ENCODE data around the gene GABRA5.

DNA sequence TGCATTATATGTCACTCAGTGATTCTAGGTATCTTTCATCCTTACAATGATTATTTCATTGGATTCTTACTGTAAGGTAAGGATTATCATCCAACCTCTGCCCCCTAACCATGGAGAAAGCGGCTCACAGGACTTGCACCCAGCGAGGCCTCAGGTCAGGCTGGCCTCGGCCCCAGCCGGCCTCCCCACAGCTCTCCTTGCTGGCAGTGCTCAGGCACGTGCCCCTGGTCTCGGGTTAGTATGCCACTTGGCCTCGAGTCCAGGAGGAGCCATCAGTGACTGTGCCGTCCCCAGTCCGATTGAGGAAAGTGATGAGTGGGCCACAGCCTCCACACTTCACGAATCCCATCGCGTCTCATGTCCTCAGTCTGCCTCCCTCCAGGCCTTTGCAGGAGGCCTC, 68.5 kb downstream of the GABRA5 start:
- TF ChIP-seq, protein P1, sequence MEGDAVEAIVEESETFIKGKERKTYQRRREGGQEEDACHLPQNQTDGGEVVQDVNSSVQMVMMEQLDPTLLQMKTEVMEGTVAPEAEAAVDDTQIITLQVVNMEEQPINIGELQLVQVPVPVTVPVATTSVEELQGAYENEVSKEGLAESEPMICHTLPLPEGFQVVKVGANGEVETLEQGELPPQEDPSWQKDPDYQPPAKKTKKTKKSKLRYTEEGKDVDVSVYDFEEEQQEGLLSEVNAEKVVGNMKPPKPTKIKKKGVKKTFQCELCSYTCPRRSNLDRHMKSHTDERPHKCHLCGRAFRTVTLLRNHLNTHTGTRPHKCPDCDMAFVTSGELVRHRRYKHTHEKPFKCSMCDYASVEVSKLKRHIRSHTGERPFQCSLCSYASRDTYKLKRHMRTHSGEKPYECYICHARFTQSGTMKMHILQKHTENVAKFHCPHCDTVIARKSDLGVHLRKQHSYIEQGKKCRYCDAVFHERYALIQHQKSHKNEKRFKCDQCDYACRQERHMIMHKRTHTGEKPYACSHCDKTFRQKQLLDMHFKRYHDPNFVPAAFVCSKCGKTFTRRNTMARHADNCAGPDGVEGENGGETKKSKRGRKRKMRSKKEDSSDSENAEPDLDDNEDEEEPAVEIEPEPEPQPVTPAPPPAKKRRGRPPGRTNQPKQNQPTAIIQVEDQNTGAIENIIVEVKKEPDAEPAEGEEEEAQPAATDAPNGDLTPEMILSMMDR (conservative IDR thresholded peaks at IDR 0.05; ENCODE audit: low read depth, low read length) = no peak
- TF ChIP-seq, protein P2, sequence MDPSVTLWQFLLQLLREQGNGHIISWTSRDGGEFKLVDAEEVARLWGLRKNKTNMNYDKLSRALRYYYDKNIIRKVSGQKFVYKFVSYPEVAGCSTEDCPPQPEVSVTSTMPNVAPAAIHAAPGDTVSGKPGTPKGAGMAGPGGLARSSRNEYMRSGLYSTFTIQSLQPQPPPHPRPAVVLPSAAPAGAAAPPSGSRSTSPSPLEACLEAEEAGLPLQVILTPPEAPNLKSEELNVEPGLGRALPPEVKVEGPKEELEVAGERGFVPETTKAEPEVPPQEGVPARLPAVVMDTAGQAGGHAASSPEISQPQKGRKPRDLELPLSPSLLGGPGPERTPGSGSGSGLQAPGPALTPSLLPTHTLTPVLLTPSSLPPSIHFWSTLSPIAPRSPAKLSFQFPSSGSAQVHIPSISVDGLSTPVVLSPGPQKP (IDR thresholded peaks at IDR 0.05; ENCODE audit: borderline replicate concordance, low read depth, low read length) = no peak
- TF ChIP-seq CEBPB (IDR thresholded peaks at IDR 0.05; ENCODE audit: low read depth, low read length) (no peak), FOS (IDR thresholded peaks at IDR 0.05; ENCODE audit: low read depth, low read length) (no peak)

Data from IMR-90 (cell line).